D721Med (cell line): ENCODE data around the gene HSD17B1.
"Not testable (repeated sequence)": the region's sequence is repeated elsewhere in the genome, so short reads cannot be mapped to it uniquely, and the experiment has no call there.

Source experiments
- DNase-seq: peaks from one replicate; pipeline ENCODE4 v3.0.0; 2011; ENCODE audit warnings: low spot score; ENCODE audit not compliant: insufficient read length
- FAIRE-seq: peaks from 2 replicates; lab custom pipeline; 2011; peaks lifted over from hg19 to GRCh38; lab: Jason Lieb, UNC
- CTCF ChIP-seq: IDR thresholded peaks from 2 replicates; pipeline ENCODE4 v1.5.1; 2012; ENCODE audit warnings: mild to moderate bottlenecking, control low read depth; ENCODE audit not compliant: insufficient read depth; ENCODE audit errors: missing control alignments

The HSD17B1 gene

GRCh38 chr17:42538482-42538881 is 14.2 kb upstream of the HSD17B1 start:
- TF ChIP-seq CTCF: no peak
- DNase-seq (no peak), FAIRE-seq (no peak)

- FAIRE-seq, DNase-seq: not testable (repeated sequence)
Measured at GRCh38 chr17:42540558-42540957, 12.2 kb upstream of the HSD17B1 start.

- DNase-seq: no peak
- no peak for TF ChIP-seq CTCF
Measured at GRCh38 chr17:42541041-42541833, 11.5 kb upstream of the HSD17B1 start.

GRCh38 chr17:42543190-42544079 is 9.3 kb upstream of the HSD17B1 start:
- DNase-seq (no peak), FAIRE-seq (no peak)
- TF ChIP-seq CTCF: no peak

More at GRCh38 chr17:42541041-42541833, 11.5 kb upstream of the HSD17B1 start:
- FAIRE-seq: no peak

- DNase-seq (no peak), FAIRE-seq (no peak)
- TF ChIP-seq CTCF: no peak
Measured at GRCh38 chr17:42544874-42545283, 7.8 kb upstream of the HSD17B1 start.

- not testable (repeated sequence) for DNase-seq, FAIRE-seq
Measured at GRCh38 chr17:42545755-42546505, 6.8 kb upstream of the HSD17B1 start.

GRCh38 chr17:42547001-42547461 is 5.7 kb upstream of the HSD17B1 start:
- DNase-seq: no peak
- TF ChIP-seq CTCF: no peak
- FAIRE-seq: no peak
